Measurements from ENCODE around the gene LSM4. TPM values are rescaled to one million over a fixed set of nuclear protein-coding genes. Genes with fewer than 3 reads are reported as not detected.

LSM4 gene
- total and polyA plus RNA-seq, 2 of the 4 experiments (the other 2 are of a cell fraction) = 44.8 to 118 TPM

DNA sequence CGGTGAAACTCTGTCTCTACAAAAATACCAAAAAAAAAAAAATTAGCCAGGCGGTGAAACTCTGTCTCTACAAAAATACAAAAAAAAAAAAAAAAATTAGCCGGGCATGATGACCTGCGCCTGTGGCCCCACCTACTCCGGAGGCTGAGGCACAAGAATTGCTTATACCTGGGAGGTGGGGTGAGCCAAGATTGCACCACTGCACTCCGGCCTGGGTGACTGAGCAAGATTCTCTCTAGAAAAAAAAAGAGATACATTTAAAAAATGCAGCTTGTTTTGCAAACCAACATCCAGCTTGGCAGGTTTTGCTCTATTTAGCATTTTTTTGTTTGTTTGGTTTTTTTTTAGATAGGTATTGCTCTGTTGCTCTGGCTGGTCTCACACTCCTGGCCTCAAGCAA, 10.8 kb upstream of the LSM4 start:
- Histone ChIP-seq H3K9me1 (ENCODE audit: insufficient read depth, low read length) (0 out of 2 replicates have a peak, but pooled peaks cover 6% of the 10 kb centered on the region), H3K4me3 (ENCODE audit: insufficient read depth, low read depth, low read length) (no peak overlapping the region), H3K18ac (ENCODE audit: low read depth, low read length) (no peak overlapping the region), H3K4me2 (ENCODE audit: low read depth, low read length) (no peak overlapping the region), H2BK15ac (ENCODE audit: low read depth, low read length) (no peak overlapping the region), H3K9me3 (ENCODE audit: control insufficient read depth, insufficient read depth, low read length) (no peaks in the 10 kb centered on the region), H3K27ac (ENCODE audit: insufficient read depth, low read length) (no peak overlapping the region), H3K56ac (ENCODE audit: extremely low read depth, insufficient read depth, low read length) (no peak overlapping the region), H2BK5ac (ENCODE audit: low read depth, low read length, poor library complexity, severe bottlenecking) (no peak overlapping the region), H2BK120ac (ENCODE audit: low read depth, low read length) (no peak overlapping the region), H4K5ac (ENCODE audit: low read depth, low read length) (no peak overlapping the region), H2AK9ac (replicated peaks; ENCODE audit: low read depth, low read length, poor library complexity) (no peak overlapping the region), H2AK5ac (ENCODE audit: low read depth, low read length) (no peak overlapping the region), H3K9ac (ENCODE audit: low read depth, low read length) (no peak overlapping the region), H2AFZ (replicated peaks; ENCODE audit: low read length, poor library complexity) (no peak overlapping the region), H4K8ac (ENCODE audit: low read depth in 2 of 2, low read length in 2 of 2) (no peak overlapping the region), H3K14ac (replicated peaks; ENCODE audit: low read depth, low read length) (no peak overlapping the region), H3K23ac (ENCODE audit: low read depth, low read length) (no peak overlapping the region), H4K20me1 (ENCODE audit: insufficient read depth, low read length) (no peaks in the 10 kb centered on the region), H3K36me3 (ENCODE audit: control insufficient read depth, insufficient read depth, low read length) (no peaks in the 10 kb centered on the region), H4K91ac (ENCODE audit: insufficient read depth, low read depth, low read length) (no peak overlapping the region), H3K4ac (ENCODE audit: low read depth, low read length) (no peak overlapping the region), H3K79me1 (ENCODE audit: low read depth in 1 of 2, low read length in 2 of 2) (peaks cover 0 to 4% of the 10 kb centered on the region in 2 experiments; a peak in 1 of 4 replicates), H3K27me3 (ENCODE audit: control insufficient read depth, insufficient read depth, low read length) (no peaks in the 10 kb centered on the region; the same call in 1 of the 2 replicates), H3K4me1 (ENCODE audit: control insufficient read depth, insufficient read depth, low read length) (peaks cover 3% of the 10 kb centered on the region), H2BK20ac (ENCODE audit: low read depth, low read length) (no peak overlapping the region)
- WGBS, 2 experiments (ENCODE audit: extremely low coverage in 2 of 2, insufficient read length in 1 of 2) = no CpG with 5 or more reads among the region's 6 CpGs
- dilution Hi-C loops (cut with HindIII; ENCODE audit: low sequenced_read_pairs, unreplicated experiment) (no loop called here), in situ Hi-C loops (cut with MboI; ENCODE audit: low sequenced_read_pairs) (no loop called here), intact Hi-C loops (cut with micrococcal nuclease) (no loop called here)
- ChIA-PET CTCF (no interaction called here), POLR2A (ENCODE audit: unreplicated experiment) (no interaction called here)
- TF ChIP-seq MXI1 (IDR thresholded peaks at IDR 0.05; ENCODE audit: borderline replicate concordance, low read depth, low read length) (no peak), RCOR1 (IDR thresholded peaks at IDR 0.05; ENCODE audit: insufficient replicate concordance, low read length) (no peak), CEBPB (IDR thresholded peaks at IDR 0.05; ENCODE audit: low read depth, low read length) (no peak), CHD1 (IDR thresholded peaks at IDR 0.05; ENCODE audit: low read depth, low read length) (no peak), MAZ (IDR thresholded peaks at IDR 0.05; ENCODE audit: borderline replicate concordance, low read depth, low read length) (no peak), BHLHE40 (IDR thresholded peaks at IDR 0.05; ENCODE audit: low read depth, low read length) (no peak), FOS (IDR thresholded peaks at IDR 0.05; ENCODE audit: low read depth, low read length) (no peak), SMC3 (IDR thresholded peaks at IDR 0.05; ENCODE audit: low read depth, low read length) (no peak), MAFK (IDR thresholded peaks at IDR 0.05; ENCODE audit: low read depth, low read length) (no peak), POLR2A (IDR thresholded peaks at IDR 0.05; ENCODE audit: low read depth, low read length) (no peak), RFX5 (IDR thresholded peaks at IDR 0.05; ENCODE audit: low read depth, low read length) (no peak), RAD21 (IDR thresholded peaks at IDR 0.05; ENCODE audit: low read length) (no peak), NFE2L2 (IDR thresholded peaks at IDR 0.05; ENCODE audit: low read depth, low read length) (no peak)
- TF ChIP-seq, protein P1, sequence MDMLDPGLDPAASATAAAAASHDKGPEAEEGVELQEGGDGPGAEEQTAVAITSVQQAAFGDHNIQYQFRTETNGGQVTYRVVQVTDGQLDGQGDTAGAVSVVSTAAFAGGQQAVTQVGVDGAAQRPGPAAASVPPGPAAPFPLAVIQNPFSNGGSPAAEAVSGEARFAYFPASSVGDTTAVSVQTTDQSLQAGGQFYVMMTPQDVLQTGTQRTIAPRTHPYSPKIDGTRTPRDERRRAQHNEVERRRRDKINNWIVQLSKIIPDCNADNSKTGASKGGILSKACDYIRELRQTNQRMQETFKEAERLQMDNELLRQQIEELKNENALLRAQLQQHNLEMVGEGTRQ (IDR thresholded peaks at IDR 0.05; ENCODE audit: low read depth, low read length) = no peak
- TF ChIP-seq, protein P2, sequence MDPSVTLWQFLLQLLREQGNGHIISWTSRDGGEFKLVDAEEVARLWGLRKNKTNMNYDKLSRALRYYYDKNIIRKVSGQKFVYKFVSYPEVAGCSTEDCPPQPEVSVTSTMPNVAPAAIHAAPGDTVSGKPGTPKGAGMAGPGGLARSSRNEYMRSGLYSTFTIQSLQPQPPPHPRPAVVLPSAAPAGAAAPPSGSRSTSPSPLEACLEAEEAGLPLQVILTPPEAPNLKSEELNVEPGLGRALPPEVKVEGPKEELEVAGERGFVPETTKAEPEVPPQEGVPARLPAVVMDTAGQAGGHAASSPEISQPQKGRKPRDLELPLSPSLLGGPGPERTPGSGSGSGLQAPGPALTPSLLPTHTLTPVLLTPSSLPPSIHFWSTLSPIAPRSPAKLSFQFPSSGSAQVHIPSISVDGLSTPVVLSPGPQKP (IDR thresholded peaks at IDR 0.05; ENCODE audit: borderline replicate concordance, low read depth, low read length) = no peak
- TF ChIP-seq, protein P3, sequence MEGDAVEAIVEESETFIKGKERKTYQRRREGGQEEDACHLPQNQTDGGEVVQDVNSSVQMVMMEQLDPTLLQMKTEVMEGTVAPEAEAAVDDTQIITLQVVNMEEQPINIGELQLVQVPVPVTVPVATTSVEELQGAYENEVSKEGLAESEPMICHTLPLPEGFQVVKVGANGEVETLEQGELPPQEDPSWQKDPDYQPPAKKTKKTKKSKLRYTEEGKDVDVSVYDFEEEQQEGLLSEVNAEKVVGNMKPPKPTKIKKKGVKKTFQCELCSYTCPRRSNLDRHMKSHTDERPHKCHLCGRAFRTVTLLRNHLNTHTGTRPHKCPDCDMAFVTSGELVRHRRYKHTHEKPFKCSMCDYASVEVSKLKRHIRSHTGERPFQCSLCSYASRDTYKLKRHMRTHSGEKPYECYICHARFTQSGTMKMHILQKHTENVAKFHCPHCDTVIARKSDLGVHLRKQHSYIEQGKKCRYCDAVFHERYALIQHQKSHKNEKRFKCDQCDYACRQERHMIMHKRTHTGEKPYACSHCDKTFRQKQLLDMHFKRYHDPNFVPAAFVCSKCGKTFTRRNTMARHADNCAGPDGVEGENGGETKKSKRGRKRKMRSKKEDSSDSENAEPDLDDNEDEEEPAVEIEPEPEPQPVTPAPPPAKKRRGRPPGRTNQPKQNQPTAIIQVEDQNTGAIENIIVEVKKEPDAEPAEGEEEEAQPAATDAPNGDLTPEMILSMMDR (conservative IDR thresholded peaks at IDR 0.05; ENCODE audit: low read depth, low read length) = no peak
- no peak for ATAC-seq (ENCODE audit: low read depth)
- no peak for DNase-seq
- BruUV-seq (replicated peaks) = no TSS peak

Data from IMR-90 (cell line).